Heart left ventricle (tissue), 13 donors: Measurements from ENCODE around the gene LPO.

ENCODE experiments used
- CTCF ChIP-seq, 12 donors: fragments of 200-600 bp; sonication (generic) in 4 of 12; IDR thresholded peaks; one replicate each; pipeline versions ENCODE4 v1.5.0 to v1.8.0; 2018 to 2022; ENCODE audit warnings: antibody characterized with exemption in 12 of 12, mild to moderate bottlenecking in 5 of 12
- POLR2A ChIP-seq, 2 donors: fragments of 450-650 bp; IDR thresholded peaks; one replicate each; pipeline ENCODE4 v1.6.1; 2017; ENCODE audit warnings: antibody characterized with exemption in 2 of 2, mild to moderate bottlenecking in 2 of 2, moderate library complexity in 2 of 2
- donor health status: ischemic (EF 13 %, LVEDD 7.1; RV severe dilation, severe dysfunction).
- donor health status: DM: no; HTN: yes; CAD: no.
- donor health status: DM: no; HTN: no; CAD: no.
- donor health status: ischemic (EF 25% LVEDD 6.9; RV normal size, moderate dysfunction).
- donor health status: ischemic (EF 25% LVEDD 5.7; RV mildly dilated, moderate dysfunction).
- donor health status: ischemic (EF 35%, LVEDD 5.7; RV mildly dilated, moderate dysfunction).
- donor health status: nonischemic (EF 11% LVEDD 7.7; RV severe dilation, severe dysfunction).
- donor health status: DM: yes; HTN: yes; CAD: no.
- donor health status: PGD.
- donor health status: ischemic (EF 29% LVEDD 5.4; RV normal size, mild dysfunction).
- donor health status: nonischemic (EF 23%, LVEDD 6.1; RV moderate dilation, normal function).

GRCh38 chr17:58205936-58206335 lies 32.4 kb upstream of the LPO start:
- TF ChIP-seq CTCF (IDR thresholded peaks at IDR 0.05) (no peak), POLR2A (IDR thresholded peaks at IDR 0.05) (no peak)
